Loucy (cell line): Measurements from ENCODE around the gene ZNF432.

Source experiments
- CTCF ChIP-seq: fragments of 200-600 bp; sonication (generic); conservative IDR thresholded peaks from 2 replicates; pipeline ENCODE4 v1.5.1; 2014; ENCODE audit warnings: mild to moderate bottlenecking, antibody characterized with exemption, low read length
- EZH2phosphoT487 ChIP-seq: fragments of 200-600 bp; IDR thresholded peaks from 2 replicates; pipeline ENCODE4 v1.6.1; 2018; ENCODE audit warnings: antibody characterized with exemption, mild to moderate bottlenecking, moderate library complexity, borderline replicate concordance

GRCh38 chr19:52066258-52066863 lies 17.7 kb upstream of the ZNF432 start:
- TF ChIP-seq CTCF, result no peak
- no peak for TF ChIP-seq EZH2phosphoT487
